OCI-LY1 (cell line): Measurements from ENCODE around the gene PTPN12.

Experiments
- H2AFZ ChIP-seq: fragments of 200-600 bp; sonication (generic), shearing (Covaris generic); 2 replicates; pipeline ENCODE4 v1.6.0; 2014; ENCODE audit warnings: antibody characterized with exemption, mild to moderate bottlenecking, low read length
- H3F3A ChIP-seq: fragments of 200-600 bp; sonication (generic), shearing (Covaris generic); 2 replicates; pipeline ENCODE4 v1.6.0; 2014; ENCODE audit warnings: mild to moderate bottlenecking, antibody characterized with exemption, low read length, moderate library complexity; ENCODE audit not compliant: insufficient read depth
- H3K27ac ChIP-seq: fragments of 200-600 bp; sonication (generic); 2 replicates; pipeline ENCODE4 v1.5.1; 2014; ENCODE audit warnings: low read length, mixed run types, mild to moderate bottlenecking, low read depth; ENCODE audit not compliant: poor library complexity, severe bottlenecking
- H3K27me3 ChIP-seq: fragments of 200-600 bp; sonication (generic); 2 replicates; pipeline ENCODE4 v1.6.0; 2014; ENCODE audit warnings: antibody characterized with exemption, mild to moderate bottlenecking, low read length, moderate library complexity; ENCODE audit not compliant: insufficient read depth
- H3K36me3 ChIP-seq: fragments of 200-600 bp; sonication (generic); 2 replicates; pipeline ENCODE4 v1.6.1; 2014; ENCODE audit warnings: mild to moderate bottlenecking, antibody characterized with exemption, low read length, moderate library complexity, mixed read lengths; ENCODE audit not compliant: insufficient read depth
- H3K4me1 ChIP-seq: fragments of 200-600 bp; sonication (generic); 2 replicates; pipeline ENCODE4 v1.5.1; 2014; ENCODE audit warnings: mild to moderate bottlenecking, low read length, moderate library complexity; ENCODE audit not compliant: insufficient read depth, severe bottlenecking
- H3K4me2 ChIP-seq: fragments of 200-600 bp; sonication (generic), shearing (Covaris generic); 2 replicates; pipeline ENCODE4 v1.6.1; 2014; ENCODE audit warnings: low read length
- H3K4me3 ChIP-seq: fragments of 200-600 bp; sonication (generic); 2 replicates; pipeline ENCODE4 v1.5.1; 2014; ENCODE audit warnings: low read length, low read depth, mild to moderate bottlenecking, mixed read lengths; ENCODE audit not compliant: poor library complexity, severe bottlenecking
- H3K79me2 ChIP-seq: fragments of 200-600 bp; shearing (Covaris generic); 2 replicates; pipeline ENCODE4 v1.6.1; 2016; ENCODE audit warnings: mixed run types, low read length, mixed read lengths; ENCODE audit not compliant: insufficient read depth
- H3K9ac ChIP-seq: fragments of 200-600 bp; sonication (generic), shearing (Covaris generic); 2 replicates; pipeline ENCODE4 v1.6.1; 2014; ENCODE audit warnings: mild to moderate bottlenecking, low read length, mixed read lengths
- H3K9me2 ChIP-seq: fragments of 200-600 bp; sonication (generic), shearing (Covaris generic); 2 replicates; pipeline ENCODE4 v1.6.1; 2014; ENCODE audit warnings: low read depth, mild to moderate bottlenecking, low read length, mixed read lengths
- H3K9me3 ChIP-seq: fragments of 200-600 bp; shearing (Covaris generic); 2 replicates; pipeline ENCODE4 v1.6.1; 2014; ENCODE audit warnings: low read length, mixed read lengths
- H4K20me1 ChIP-seq: fragments of 200-600 bp; sonication (generic), shearing (Covaris generic); 2 replicates; pipeline ENCODE4 v1.6.0; 2016; ENCODE audit warnings: mild to moderate bottlenecking, low read length; ENCODE audit not compliant: insufficient read depth
- EZH2 ChIP-seq: fragments of 200-600 bp; sonication (generic), shearing (Covaris generic); IDR thresholded peaks from 2 replicates; pipeline ENCODE4 v1.8.0; 2017; ENCODE audit warnings: borderline replicate concordance, mixed run types, mild to moderate bottlenecking, antibody characterized with exemption, low read length, moderate library complexity, mixed read lengths
- TF ChIP-seq, protein P1 (sequence below): fragments of 200-600 bp; sonication (generic), shearing (Covaris generic); IDR thresholded peaks from 2 replicates; pipeline ENCODE4 v1.5.1; 2017; ENCODE audit warnings: mild to moderate bottlenecking, antibody characterized with exemption, low read length, moderate library complexity, mixed read lengths

The PTPN12 gene

DNA sequence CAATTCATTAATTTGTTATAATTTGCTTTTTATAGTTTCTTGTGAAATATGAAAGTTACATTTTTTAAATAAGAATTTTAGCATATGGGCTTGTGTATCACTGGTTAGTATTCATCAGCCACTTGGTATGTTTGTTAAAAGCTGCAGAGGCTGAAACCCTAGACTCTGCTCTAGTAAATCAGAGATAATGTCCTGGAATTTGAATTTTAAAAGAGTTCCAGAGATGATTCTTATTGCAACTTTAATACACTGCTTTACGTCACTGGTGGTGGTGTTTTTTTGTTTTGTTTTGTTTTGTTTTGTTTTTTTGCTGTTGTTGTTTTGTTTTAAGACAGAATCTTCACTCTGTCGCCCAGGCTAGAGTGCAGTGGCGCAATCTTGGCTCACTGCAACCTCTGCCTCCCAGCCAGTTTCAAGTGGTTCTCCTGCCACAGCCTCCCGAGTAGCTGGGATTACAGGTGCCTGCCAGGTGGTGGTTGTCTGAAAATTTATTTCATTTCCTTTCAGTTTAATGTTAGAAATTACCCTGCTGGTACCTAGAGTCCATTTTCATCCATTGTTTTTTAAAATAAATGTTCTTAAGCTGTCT lies 43.8 kb downstream of the PTPN12 start:
- no peaks in the 10 kb centered on the region for H3K36me3 ChIP-seq
- TF ChIP-seq EZH2: no peak
- TF ChIP-seq, protein P1, sequence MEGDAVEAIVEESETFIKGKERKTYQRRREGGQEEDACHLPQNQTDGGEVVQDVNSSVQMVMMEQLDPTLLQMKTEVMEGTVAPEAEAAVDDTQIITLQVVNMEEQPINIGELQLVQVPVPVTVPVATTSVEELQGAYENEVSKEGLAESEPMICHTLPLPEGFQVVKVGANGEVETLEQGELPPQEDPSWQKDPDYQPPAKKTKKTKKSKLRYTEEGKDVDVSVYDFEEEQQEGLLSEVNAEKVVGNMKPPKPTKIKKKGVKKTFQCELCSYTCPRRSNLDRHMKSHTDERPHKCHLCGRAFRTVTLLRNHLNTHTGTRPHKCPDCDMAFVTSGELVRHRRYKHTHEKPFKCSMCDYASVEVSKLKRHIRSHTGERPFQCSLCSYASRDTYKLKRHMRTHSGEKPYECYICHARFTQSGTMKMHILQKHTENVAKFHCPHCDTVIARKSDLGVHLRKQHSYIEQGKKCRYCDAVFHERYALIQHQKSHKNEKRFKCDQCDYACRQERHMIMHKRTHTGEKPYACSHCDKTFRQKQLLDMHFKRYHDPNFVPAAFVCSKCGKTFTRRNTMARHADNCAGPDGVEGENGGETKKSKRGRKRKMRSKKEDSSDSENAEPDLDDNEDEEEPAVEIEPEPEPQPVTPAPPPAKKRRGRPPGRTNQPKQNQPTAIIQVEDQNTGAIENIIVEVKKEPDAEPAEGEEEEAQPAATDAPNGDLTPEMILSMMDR: no peak

DNA sequence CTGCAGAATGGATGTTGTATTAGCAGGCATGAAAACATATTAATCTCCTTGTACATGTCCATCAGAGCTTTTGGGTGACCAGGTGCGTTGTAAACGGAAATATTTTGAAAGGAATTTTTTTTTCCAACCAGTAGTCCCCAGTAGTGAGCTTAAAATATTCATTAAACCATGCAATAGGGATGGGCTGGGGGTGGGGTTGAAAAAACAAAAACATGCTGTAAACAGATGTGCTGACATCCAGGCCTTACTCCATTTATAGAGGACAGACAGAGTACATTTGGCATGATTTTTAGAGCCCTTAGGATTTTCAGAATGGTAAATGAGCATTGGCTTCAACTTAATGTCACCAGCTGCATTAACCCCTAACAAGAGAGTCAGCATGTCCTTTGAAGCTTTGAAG lies 50.2 kb downstream of the PTPN12 start:
- Histone ChIP-seq H3K79me2 (no peaks in the 10 kb centered on the region), H3K27ac (no peak overlapping the region), H4K20me1 (no peaks in the 10 kb centered on the region), H3K9me3 (no peaks in the 10 kb centered on the region), H3K4me3 (no peak overlapping the region), H3K9me2 (no peaks in the 10 kb centered on the region), H3K9ac (no peak overlapping the region), H3K4me2 (no peak overlapping the region), H3K4me1 (no peaks in the 10 kb centered on the region), H2AFZ (no peak overlapping the region), H3K36me3 (no peaks in the 10 kb centered on the region), H3K27me3 (no peaks in the 10 kb centered on the region), H3F3A (no peaks in the 10 kb centered on the region)
- TF ChIP-seq, protein P1: no peak
- TF ChIP-seq EZH2: no peak

More for the DNA sequence above, 43.8 kb downstream of the PTPN12 start:
- no peaks in the 10 kb centered on the region for H3F3A ChIP-seq
- H3K27me3 ChIP-seq: no peaks in the 10 kb centered on the region
- H3K9me3 ChIP-seq: no peaks in the 10 kb centered on the region
- no peaks in the 10 kb centered on the region for H4K20me1 ChIP-seq
- H3K9ac ChIP-seq: no peak overlapping the region
- H3K4me3 ChIP-seq: no peak overlapping the region
- H3K79me2 ChIP-seq: no peaks in the 10 kb centered on the region
- no peak overlapping the region for H3K27ac ChIP-seq
- H3K4me1 ChIP-seq: no peaks in the 10 kb centered on the region
- H3K4me2 ChIP-seq: no peak overlapping the region
- no peak overlapping the region for H2AFZ ChIP-seq
- H3K9me2 ChIP-seq: no peaks in the 10 kb centered on the region

DNA sequence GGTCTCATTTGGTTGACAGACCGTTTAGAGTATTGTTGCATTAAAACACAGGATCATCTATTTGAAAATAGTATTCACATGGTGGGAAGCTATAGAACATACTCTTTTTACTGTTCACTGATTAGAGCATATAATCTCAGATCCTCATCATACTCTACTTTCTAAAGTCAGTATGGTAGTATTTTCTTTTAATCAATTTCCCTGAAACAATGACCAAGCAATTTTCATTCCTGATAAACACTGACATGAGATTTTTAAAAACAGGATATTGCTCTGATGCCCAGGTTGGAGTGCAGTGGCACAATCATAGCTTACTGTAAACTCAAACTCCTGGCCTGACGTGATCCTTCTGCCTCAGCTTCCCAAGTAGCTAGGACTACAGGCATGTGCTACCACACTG lies 63.9 kb downstream of the PTPN12 start:
- Histone ChIP-seq H3K4me3 (no peak overlapping the region), H3K27me3 (no peaks in the 10 kb centered on the region), H3K4me1 (no peaks in the 10 kb centered on the region), H3K9me2 (no peaks in the 10 kb centered on the region), H3K36me3 (peaks cover 4% of the 10 kb centered on the region; the same call in 1 of the 2 replicates), H3K27ac (no peak overlapping the region), H3K9me3 (no peaks in the 10 kb centered on the region), H3K4me2 (no peak overlapping the region), H2AFZ (no peak overlapping the region), H4K20me1 (no peaks in the 10 kb centered on the region), H3K9ac (no peak overlapping the region), H3K79me2 (no peaks in the 10 kb centered on the region), H3F3A (no peaks in the 10 kb centered on the region)
- TF ChIP-seq, protein P1: no peak
